MM.1S (cell line): ENCODE measurements around the gene VSTM4.

Experiments used
- DNase-seq: peaks from one replicate; pipeline ENCODE4 v3.0.0-alpha.2; 2015
- H2AFZ ChIP-seq: fragments of 300-600 bp; sonication (generic); 2 replicates; pipeline ENCODE4 v1.6.0; 2016; ENCODE audit warnings: antibody characterized with exemption, low read length
- H3F3A ChIP-seq: fragments of 300-600 bp; sonication (generic); 2 replicates; pipeline ENCODE4 v1.6.1; 2016; ENCODE audit warnings: mild to moderate bottlenecking, antibody characterized with exemption, low read length, moderate library complexity, mixed read lengths; ENCODE audit not compliant: insufficient read depth
- H3K27ac ChIP-seq: fragments of 300-600 bp; sonication (generic); 2 replicates; pipeline ENCODE4 v1.5.1; 2016; ENCODE audit warnings: mild to moderate bottlenecking, low read length
- H3K27me3 ChIP-seq: fragments of 300-600 bp; sonication (generic); replicated peaks from 2 replicates; pipeline ENCODE4 v1.6.0; 2016; ENCODE audit warnings: low read length; ENCODE audit not compliant: insufficient read depth
- H3K36me3 ChIP-seq: fragments of 300-600 bp; sonication (generic); replicated peaks from 2 replicates; pipeline ENCODE4 v1.6.1; 2016; ENCODE audit warnings: mild to moderate bottlenecking, low read length, mixed read lengths; ENCODE audit not compliant: insufficient read depth
- H3K4me1 ChIP-seq: fragments of 300-600 bp; sonication (generic); 2 replicates; pipeline ENCODE4 v1.6.1; 2016; ENCODE audit warnings: low read length, mixed read lengths
- H3K4me2 ChIP-seq: fragments of 300-600 bp; sonication (generic); 2 replicates; pipeline ENCODE4 v1.6.0; 2016; ENCODE audit warnings: low read depth, low read length
- H3K4me3 ChIP-seq: fragments of 300-600 bp; sonication (generic); 2 replicates; pipeline ENCODE4 v1.5.1; 2016; ENCODE audit warnings: low read length, mixed read lengths
- H3K79me2 ChIP-seq: fragments of 300-600 bp; sonication (generic); 2 replicates; pipeline ENCODE4 v1.6.1; 2016; ENCODE audit warnings: mixed run types, low read length, mixed read lengths
- H3K9ac ChIP-seq: fragments of 300-600 bp; sonication (generic); 2 replicates; pipeline ENCODE4 v1.6.1; 2016; ENCODE audit warnings: low read length, mixed read lengths
- H3K9me2 ChIP-seq: fragments of 300-600 bp; sonication (generic); replicated peaks from 2 replicates; pipeline ENCODE4 v1.6.1; 2016; ENCODE audit warnings: mild to moderate bottlenecking, low read length, mixed read lengths; ENCODE audit not compliant: insufficient read depth
- H3K9me3 ChIP-seq: fragments of 300-600 bp; sonication (generic); replicated peaks from 2 replicates; pipeline ENCODE4 v1.6.1; 2016; ENCODE audit warnings: mild to moderate bottlenecking, low read length, mixed read lengths; ENCODE audit not compliant: insufficient read depth
- H4K20me1 ChIP-seq: fragments of 300-600 bp; sonication (generic); 2 replicates; pipeline ENCODE4 v1.6.1; 2016; ENCODE audit warnings: mild to moderate bottlenecking, low read length, moderate library complexity, mixed read lengths; ENCODE audit not compliant: insufficient read depth
- EZH2 ChIP-seq: fragments of 300-600 bp; sonication (generic); optimal IDR thresholded peaks from 2 replicates; pipeline ENCODE3; 2017; ENCODE audit warnings: low read depth, mild to moderate bottlenecking, antibody characterized with exemption, low read length, mixed read lengths
- EZH2phosphoT487 ChIP-seq: fragments of 300-600 bp; sonication (generic); IDR thresholded peaks from 2 replicates; pipeline ENCODE4 v1.6.1; 2018; ENCODE audit warnings: antibody characterized with exemption, low read length
- TF ChIP-seq, protein P1 (sequence below): fragments of 300-600 bp; sonication (generic); IDR thresholded peaks from 2 replicates; pipeline ENCODE4 v1.5.1; 2016; ENCODE audit warnings: antibody characterized with exemption, low read length, mixed read lengths

VSTM4 gene

DNA sequence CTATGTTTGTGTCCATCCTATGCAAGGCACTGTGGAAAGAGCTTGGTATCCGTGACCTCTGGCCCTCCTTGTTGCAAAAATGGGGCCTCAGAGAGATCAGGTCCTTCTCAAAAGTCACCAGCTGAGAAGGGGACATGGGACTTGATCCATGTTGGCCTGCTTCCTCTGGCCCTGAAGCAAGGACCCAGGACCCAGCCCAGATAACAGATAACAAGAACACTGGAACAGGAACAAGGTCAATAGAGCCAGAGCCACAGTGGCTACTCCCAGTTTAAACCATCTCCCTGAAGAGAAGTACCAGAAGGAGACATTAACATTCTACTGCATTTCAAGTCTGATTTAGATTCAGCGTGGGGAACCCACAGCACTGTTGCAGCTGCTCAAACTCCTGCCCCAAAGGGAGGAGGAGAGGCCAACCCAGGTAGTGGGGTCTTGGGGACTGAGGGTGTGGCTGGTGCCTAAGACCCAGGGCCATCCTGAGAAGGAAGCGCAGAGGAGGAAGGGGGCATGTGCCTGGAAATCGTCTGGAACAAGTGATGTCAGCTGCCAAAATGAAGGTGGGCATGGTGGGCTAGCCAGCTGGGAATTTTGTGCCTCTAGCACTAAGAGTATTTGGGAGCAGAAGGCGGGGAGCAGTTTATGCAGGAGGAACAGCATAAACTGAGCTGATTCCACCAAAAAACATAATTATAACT, 61.2 kb downstream of the VSTM4 start:
- H3K9me3 ChIP-seq = no peaks in the 10 kb centered on the region
- no peak overlapping the region for H3K9ac ChIP-seq
- TF ChIP-seq EZH2 (no peak), EZH2phosphoT487 (no peak)
- TF ChIP-seq, protein P1, sequence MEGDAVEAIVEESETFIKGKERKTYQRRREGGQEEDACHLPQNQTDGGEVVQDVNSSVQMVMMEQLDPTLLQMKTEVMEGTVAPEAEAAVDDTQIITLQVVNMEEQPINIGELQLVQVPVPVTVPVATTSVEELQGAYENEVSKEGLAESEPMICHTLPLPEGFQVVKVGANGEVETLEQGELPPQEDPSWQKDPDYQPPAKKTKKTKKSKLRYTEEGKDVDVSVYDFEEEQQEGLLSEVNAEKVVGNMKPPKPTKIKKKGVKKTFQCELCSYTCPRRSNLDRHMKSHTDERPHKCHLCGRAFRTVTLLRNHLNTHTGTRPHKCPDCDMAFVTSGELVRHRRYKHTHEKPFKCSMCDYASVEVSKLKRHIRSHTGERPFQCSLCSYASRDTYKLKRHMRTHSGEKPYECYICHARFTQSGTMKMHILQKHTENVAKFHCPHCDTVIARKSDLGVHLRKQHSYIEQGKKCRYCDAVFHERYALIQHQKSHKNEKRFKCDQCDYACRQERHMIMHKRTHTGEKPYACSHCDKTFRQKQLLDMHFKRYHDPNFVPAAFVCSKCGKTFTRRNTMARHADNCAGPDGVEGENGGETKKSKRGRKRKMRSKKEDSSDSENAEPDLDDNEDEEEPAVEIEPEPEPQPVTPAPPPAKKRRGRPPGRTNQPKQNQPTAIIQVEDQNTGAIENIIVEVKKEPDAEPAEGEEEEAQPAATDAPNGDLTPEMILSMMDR = no peak
- no peaks in the 10 kb centered on the region for H3K79me2 ChIP-seq
- H3F3A ChIP-seq = peaks cover 5% of the 10 kb centered on the region; the same call in 1 of the 2 replicates
- no peak for DNase-seq
- H3K36me3 ChIP-seq = no peaks in the 10 kb centered on the region
- H3K4me2 ChIP-seq = no peak overlapping the region
- peak overlapping the region; percentile 66 for H3K27ac ChIP-seq
- H3K27me3 ChIP-seq = no peaks in the 10 kb centered on the region
- no peak overlapping the region for H2AFZ ChIP-seq
- H3K4me3 ChIP-seq = no peak overlapping the region
- no peaks in the 10 kb centered on the region for H4K20me1 ChIP-seq
- peaks cover 18% of the 10 kb centered on the region for H3K4me1 ChIP-seq
- H3K9me2 ChIP-seq = no peaks in the 10 kb centered on the region

- Histone ChIP-seq H3K4me3 (no peak overlapping the region), H3K4me2 (peak overlapping the region; percentile 15; the same call in 1 of the 2 replicates), H2AFZ (no peak overlapping the region), H3K9me2 (no peaks in the 10 kb centered on the region), H3K27ac (peak overlapping the region; percentile 66), H3K79me2 (no peaks in the 10 kb centered on the region), H3F3A (peaks cover 5% of the 10 kb centered on the region; the same call in 1 of the 2 replicates), H3K9me3 (no peaks in the 10 kb centered on the region), H3K36me3 (no peaks in the 10 kb centered on the region), H3K27me3 (no peaks in the 10 kb centered on the region), H4K20me1 (no peaks in the 10 kb centered on the region), H3K9ac (0 out of 2 replicates have a peak overlapping the region, but pooled peaks have one; percentile 4), H3K4me1 (peaks cover 18% of the 10 kb centered on the region)
- TF ChIP-seq EZH2phosphoT487 = no peak
- TF ChIP-seq, protein P1 = no peak
- TF ChIP-seq EZH2 = no peak
- peak; percentile 92 for DNase-seq
These were observed 62.0 kb downstream of the VSTM4 start for GRCh38 chr10:49053053-49053997.

DNA sequence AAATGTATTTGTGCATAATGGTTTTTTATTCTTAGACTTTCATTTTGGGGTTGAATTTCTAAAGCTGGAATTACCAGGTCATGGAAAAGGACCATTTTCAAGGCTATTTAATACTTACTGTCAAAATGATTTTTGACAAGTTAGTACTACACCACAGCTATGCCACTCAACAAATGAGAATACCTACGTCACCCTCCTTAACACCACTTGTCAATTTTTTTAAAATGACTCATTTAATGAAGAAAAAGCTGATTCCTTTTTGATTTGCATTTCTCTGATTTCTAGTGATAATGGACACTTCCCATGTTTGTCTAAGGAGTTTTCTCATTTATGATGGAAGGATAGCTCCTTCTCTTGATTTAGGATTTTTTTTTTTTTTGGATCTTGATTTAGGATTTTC, 63.3 kb downstream of the VSTM4 start:
- Histone ChIP-seq H3K9ac (no peak overlapping the region), H3K27me3 (no peaks in the 10 kb centered on the region), H3K27ac (no peak overlapping the region), H2AFZ (no peak overlapping the region), H4K20me1 (no peaks in the 10 kb centered on the region), H3F3A (peaks cover 5% of the 10 kb centered on the region; the same call in 1 of the 2 replicates), H3K36me3 (no peaks in the 10 kb centered on the region), H3K4me3 (no peak overlapping the region), H3K9me2 (no peaks in the 10 kb centered on the region), H3K79me2 (no peaks in the 10 kb centered on the region), H3K4me2 (no peak overlapping the region), H3K9me3 (no peaks in the 10 kb centered on the region), H3K4me1 (peaks cover 18% of the 10 kb centered on the region)
- no peak for TF ChIP-seq EZH2
- no peak for DNase-seq
